HL-60 (cell line): ENCODE data around the gene FANCE.

ENCODE experiments used
- CTCF ChIP-seq: IDR thresholded peaks from one replicate; pipeline ENCODE4 v1.5.1; 2011; ENCODE audit warnings: low read length, control low read depth, inconsistent platforms; ENCODE audit not compliant: insufficient read depth
- POLR2AphosphoS5 ChIP-seq: IDR thresholded peaks from 2 replicates; pipeline ENCODE4 v1.6.1; 2012; ENCODE audit warnings: low read depth

GRCh38 chr6:35402856-35403191 is 49.3 kb upstream of the FANCE start:
- TF ChIP-seq POLR2AphosphoS5 (no peak), CTCF (no peak)
